HG03439 (cell line): ENCODE data around the gene NT5C.
A peak's percentile ranks its signal among the peaks of the same experiment; 100 is the strongest.
"Not testable (repeated sequence)": the region's sequence is repeated elsewhere in the genome, so short reads cannot be mapped to it uniquely, and the experiment has no call there.

ENCODE experiments used
- ATAC-seq: cut with Tn5 transposase; IDR thresholded peaks from one replicate; pipeline ENCODE4 v1.9.1; 2021; ENCODE audit warnings: mild to moderate bottlenecking, moderate library complexity; ENCODE audit not compliant: unreplicated experiment

The NT5C gene

GRCh38 chr17:75131278-75132017, at the start of gene NT5C:
Gene NT5C (minus strand): TSS chr17:75131742. CDS start chr17:75131707, 35 bp downstream.
- peak; percentile 71 for ATAC-seq

- ATAC-seq = no peak
These were observed 49.6 kb upstream of the NT5C start for GRCh38 chr17:75181110-75181509.

- ATAC-seq = no peak
These were observed 46.9 kb upstream of the NT5C start for GRCh38 chr17:75178453-75178852.

GRCh38 chr17:75176625-75177024, 45.1 kb upstream of the NT5C start:
- ATAC-seq = no peak

- no peak for ATAC-seq
These were observed 43.5 kb upstream of the NT5C start for GRCh38 chr17:75174996-75175395.

- ATAC-seq = no peak
These were observed 42.0 kb upstream of the NT5C start for GRCh38 chr17:75173526-75173925.

- no peak for ATAC-seq
These were observed 37.5 kb upstream of the NT5C start for GRCh38 chr17:75168998-75169397.

- not testable (repeated sequence) for ATAC-seq
These were observed 33.1 kb upstream of the NT5C start for GRCh38 chr17:75164606-75165005.

GRCh38 chr17:75163074-75163473, 31.5 kb upstream of the NT5C start:
- ATAC-seq = no peak

GRCh38 chr17:75160211-75160610, 28.7 kb upstream of the NT5C start:
- no peak for ATAC-seq

- no peak for ATAC-seq
These were observed 27.9 kb upstream of the NT5C start for GRCh38 chr17:75159196-75160031.

GRCh38 chr17:75158480-75158879, 26.9 kb upstream of the NT5C start:
- not testable (repeated sequence) for ATAC-seq

GRCh38 chr17:75155191-75155601, 23.7 kb upstream of the NT5C start:
- ATAC-seq = no peak

- ATAC-seq = peak; percentile 95
These were observed 22.9 kb upstream of the NT5C start, which contains the start of gene JPT1 for GRCh38 chr17:75154195-75155106. Gene JPT1 (minus strand): TSS chr17:75154512. CDS start chr17:75154397, 115 bp downstream.

GRCh38 chr17:75153780-75154194, 22.2 kb upstream of the NT5C start:
- ATAC-seq = peak; percentile 6

GRCh38 chr17:75152922-75153779, 21.6 kb upstream of the NT5C start:
- ATAC-seq = no peak

GRCh38 chr17:75152523-75152921, 21.0 kb upstream of the NT5C start:
- ATAC-seq = no peak

GRCh38 chr17:75151930-75152329, 20.4 kb upstream of the NT5C start:
- no peak for ATAC-seq

GRCh38 chr17:75147878-75148546, 16.5 kb upstream of the NT5C start:
- ATAC-seq = no peak
